Heart right ventricle (tissue), 16 donors: ENCODE data around the gene KIF17. TPM values are rescaled to one million over a fixed set of nuclear protein-coding genes. Genes with fewer than 3 reads are reported as not detected.

Experiments
- ATAC-seq, 8 donors: fragments of 200-7000 bp; cut with Tn5 transposase; one replicate each; pipeline ENCODE4 v1.9.1; 2020; ENCODE audit warnings: mild to moderate bottlenecking in 8 of 8, moderate library complexity in 8 of 8, moderate number of reproducible peaks in 1 of 8
- DNase-seq, 2 donors: peaks; one replicate each; pipeline ENCODE4 v3.0.0-alpha.2; 2020
- H3K27ac ChIP-seq, 10 donors: fragments of 200-600 bp; sonication (generic) in 2 of 10; one replicate each; pipeline versions ENCODE4 v1.5.0 to v1.8.0; 2020 to 2022; ENCODE audit warnings: mild to moderate bottlenecking in 3 of 10
- H3K27me3 ChIP-seq, 7 donors: fragments of 200-600 bp; one replicate each; pipeline ENCODE4 v1.8.0; 2021 to 2022; ENCODE audit warnings: mild to moderate bottlenecking in 2 of 7
- H3K36me3 ChIP-seq, 9 donors: fragments of 200-600 bp; sonication (generic) in 1 of 9; one replicate each; pipeline versions ENCODE4 v1.5.0 to v1.8.0; 2020 to 2022; ENCODE audit warnings: mild to moderate bottlenecking in 2 of 9
- H3K4me1 ChIP-seq, 9 donors: fragments of 200-600 bp; sonication (generic) in 1 of 9; one replicate each; pipeline versions ENCODE4 v1.5.0 to v1.8.0; 2020 to 2022; ENCODE audit warnings: mild to moderate bottlenecking in 4 of 9
- H3K4me3 ChIP-seq, 10 donors: fragments of 200-600 bp; sonication (generic) in 2 of 10; one replicate each; pipeline versions ENCODE4 v1.5.0 to v1.8.0; 2020 to 2022; ENCODE audit warnings: mild to moderate bottlenecking in 7 of 10, moderate library complexity in 2 of 10
- H3K9me3 ChIP-seq, 11 donors: fragments of 200-600 bp in 10 of 11; sonication (generic) in 2 of 11; one replicate each; pipeline versions ENCODE4 v1.5.0 to v1.8.0; 2013 to 2022; ENCODE audit warnings: mild to moderate bottlenecking in 2 of 11, control low read depth in 1 of 11, moderate library complexity in 1 of 11
- WGBS, 2 donors: extraction: QIAGEN DNeasy Blood & Tissue Kit; methylation state at CpG; one replicate each; pipeline ENCODE4 v1.1.7; 2013; ENCODE audit warnings: inconsistent platforms in 1 of 2; 5-methylcytosine and 5-hydroxymethylcytosine counted together
- intact Hi-C, 10 donors: fragments of 100-400 bp; cut with DNase I; formaldehyde crosslinking; loops; one replicate each; pipeline versions ENCODE4 v1.11.1 to v1.14.2; 2022
- polyA plus RNA-seq, 2 donors: library from polyadenylated mRNA; stranded (reverse); fragments of 200-250 nt; gene quantifications; one replicate each; pipeline ENCODE4 v1.2.3, GENCODE V29; 2013
- total RNA-seq, 10 donors: library from RNA; stranded (reverse); fragmentation: NEBNext Ultra II Directional in 3 of 10; extraction: Animal tissue kit (Norgen Biotek cat#: 25700) in 3 of 10; gene quantifications; one replicate each; pipeline versions ENCODE4 v1.2.1 to v1.2.4, GENCODE V29; 2021 to 2023
- TF ChIP-seq, protein P1 (sequence below), 9 donors: fragments of 200-600 bp; sonication (generic) in 2 of 9; IDR thresholded peaks; one replicate each; pipeline versions ENCODE4 v1.5.0 to v1.8.0; 2021 to 2022; ENCODE audit warnings: antibody characterized with exemption in 9 of 9, mild to moderate bottlenecking in 5 of 9, moderate library complexity in 1 of 9
- donor health status: Arrhythmogenic right ventricular cardiomyopathy.
- donor health status: ischemic (EF 13 %, LVEDD 7.1; RV severe dilation, severe dysfunction).
- donor health status: healthy with polysubstance abuse.
- donor health status: DM: no; HTN: yes; CAD: no.
- donor health status: DM: no; HTN: no; CAD: no.
- donor health status: ischemic (EF 25% LVEDD 6.9; RV normal size, moderate dysfunction).
- donor health status: ischemic (EF 25% LVEDD 5.7; RV mildly dilated, moderate dysfunction).
- donor health status: healthy.
- donor health status: DM: yes; HTN: yes; CAD: no.
- donor health status: Ischemic cardiomyopathy.
- donor health status: ischemic (EF 35%, LVEDD 5.7; RV mildly dilated, moderate dysfunction).
- donor health status: nonischemic (EF 11% LVEDD 7.7; RV severe dilation, severe dysfunction).
- donor health status: DM: yes; HTN: yes; CAD: no.
- donor health status: PGD.
- donor health status: ischemic (EF 29% LVEDD 5.4; RV normal size, mild dysfunction).
- donor health status: nonischemic (EF 23%, LVEDD 6.1; RV moderate dilation, normal function).

Gene KIF17
- total and polyA plus RNA-seq, 12 donors, result 2.7 to 7.5 (median 5.2) TPM

DNA sequence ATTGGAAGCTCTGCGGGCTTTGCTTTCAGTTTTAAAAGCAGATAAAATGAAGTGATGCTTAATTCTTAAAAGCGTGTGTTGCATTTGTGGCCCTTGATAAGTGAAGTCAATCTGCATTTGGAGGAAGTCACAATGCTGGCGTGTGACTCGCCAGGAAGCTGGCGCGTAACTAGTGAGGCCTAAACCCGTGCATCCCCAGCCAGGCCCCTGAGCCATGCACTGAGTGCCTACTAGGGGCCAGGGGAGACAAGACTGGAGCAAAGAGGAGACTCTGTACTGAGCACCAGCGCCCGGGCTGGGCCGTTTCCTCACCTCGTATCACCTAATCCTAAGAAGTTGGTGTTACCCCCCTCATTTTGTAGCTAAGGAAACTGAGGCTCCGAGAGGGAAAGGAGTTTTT lies 52.1 kb downstream of the KIF17 start:
- Histone ChIP-seq H3K4me1 (peaks cover 0 to 31% (median 15%) of the 10 kb centered on the region in 9 donors), H3K36me3 (peaks cover 0 to 16% (median 0%) of the 10 kb centered on the region in 9 donors), H3K27me3 (no peaks in the 10 kb centered on the region), H3K27ac (peak overlapping the region; percentile 48 to 85 (median 69)), H3K4me3 (peak overlapping the region in 2 of 10 donors; percentile 16 to 32), H3K9me3 (no peaks in the 10 kb centered on the region)
- 63 to 82% methylated on average over 12 of the region's 12 CpGs for WGBS, 2 donors
- TF ChIP-seq, protein P1, sequence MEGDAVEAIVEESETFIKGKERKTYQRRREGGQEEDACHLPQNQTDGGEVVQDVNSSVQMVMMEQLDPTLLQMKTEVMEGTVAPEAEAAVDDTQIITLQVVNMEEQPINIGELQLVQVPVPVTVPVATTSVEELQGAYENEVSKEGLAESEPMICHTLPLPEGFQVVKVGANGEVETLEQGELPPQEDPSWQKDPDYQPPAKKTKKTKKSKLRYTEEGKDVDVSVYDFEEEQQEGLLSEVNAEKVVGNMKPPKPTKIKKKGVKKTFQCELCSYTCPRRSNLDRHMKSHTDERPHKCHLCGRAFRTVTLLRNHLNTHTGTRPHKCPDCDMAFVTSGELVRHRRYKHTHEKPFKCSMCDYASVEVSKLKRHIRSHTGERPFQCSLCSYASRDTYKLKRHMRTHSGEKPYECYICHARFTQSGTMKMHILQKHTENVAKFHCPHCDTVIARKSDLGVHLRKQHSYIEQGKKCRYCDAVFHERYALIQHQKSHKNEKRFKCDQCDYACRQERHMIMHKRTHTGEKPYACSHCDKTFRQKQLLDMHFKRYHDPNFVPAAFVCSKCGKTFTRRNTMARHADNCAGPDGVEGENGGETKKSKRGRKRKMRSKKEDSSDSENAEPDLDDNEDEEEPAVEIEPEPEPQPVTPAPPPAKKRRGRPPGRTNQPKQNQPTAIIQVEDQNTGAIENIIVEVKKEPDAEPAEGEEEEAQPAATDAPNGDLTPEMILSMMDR (IDR thresholded peaks at IDR 0.05), result no peak
- intact Hi-C loops, result no loop called here
- ATAC-seq, result no peak
- DNase-seq, result no peak

DNA sequence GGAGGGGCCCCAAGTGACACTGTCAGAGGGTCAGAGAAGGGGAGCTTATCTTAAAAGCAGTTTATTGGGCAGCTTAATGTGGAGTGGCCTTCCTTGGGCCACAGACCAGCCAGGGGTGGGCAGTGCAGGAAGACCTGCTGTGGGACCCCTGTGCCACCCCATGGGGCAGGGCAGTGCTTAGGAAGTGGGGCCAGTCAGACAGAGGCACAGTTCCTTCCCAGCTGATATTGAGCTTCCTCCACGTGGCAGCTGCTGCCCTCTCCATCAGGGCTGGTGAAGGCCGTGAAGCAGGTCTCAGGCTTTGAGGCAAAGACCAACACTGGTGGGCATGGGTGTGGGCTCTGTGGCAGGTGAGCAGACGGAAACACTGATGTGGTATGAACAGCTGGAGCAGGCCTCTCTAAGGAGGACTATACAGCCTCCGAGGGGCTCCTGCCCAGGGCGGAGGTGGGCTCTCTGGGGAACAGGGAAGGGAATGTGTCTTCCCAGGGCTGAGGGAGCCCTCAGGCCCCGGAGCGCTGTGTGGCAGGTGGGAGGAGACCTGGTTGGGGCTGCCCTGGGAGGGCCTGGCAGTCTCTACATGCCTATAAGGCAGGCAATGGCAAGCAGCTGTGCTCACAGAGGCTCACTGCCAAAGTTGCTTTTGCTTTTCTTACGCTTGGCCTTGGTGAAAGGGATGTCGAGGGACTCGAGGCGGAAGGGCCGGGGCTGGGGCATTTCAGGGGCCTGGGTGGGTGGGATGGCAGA lies 53.7 kb downstream of the KIF17 start:
- TF ChIP-seq, protein P1 (IDR thresholded peaks at IDR 0.05), result no peak
- ATAC-seq (no peak), DNase-seq (no peak)
- Histone ChIP-seq H3K27ac (no peak overlapping the region), H3K9me3 (no peaks in the 10 kb centered on the region), H3K4me3 (no peak overlapping the region), H3K36me3 (peaks cover 0 to 20% (median 0%) of the 10 kb centered on the region in 9 donors), H3K4me1 (peaks cover 4 to 47% (median 29%) of the 10 kb centered on the region in 9 donors), H3K27me3 (no peaks in the 10 kb centered on the region)
- 77 to 83% methylated on average over 12 of the region's 12 CpGs for WGBS, 2 donors
- intact Hi-C loops, result no loop called here

DNA sequence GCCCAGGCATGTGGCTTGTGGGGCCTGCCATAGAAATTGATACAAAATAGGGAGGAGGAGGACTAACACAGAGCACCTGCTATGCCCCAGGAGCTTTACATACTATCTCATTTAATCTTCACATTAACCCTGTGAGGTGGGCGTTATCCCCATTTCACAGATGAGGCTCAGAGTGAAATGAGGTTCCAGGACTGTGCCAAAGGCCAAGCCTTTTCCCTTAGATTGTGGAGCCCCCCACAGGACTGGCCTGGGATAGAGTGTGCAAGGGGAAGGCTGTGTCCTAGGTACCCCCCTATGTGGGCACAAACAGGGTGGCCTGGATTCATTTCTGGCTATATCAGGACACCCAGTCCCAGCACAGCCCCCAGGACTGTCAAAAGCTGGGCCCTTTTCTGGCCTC lies 54.4 kb downstream of the KIF17 start:
- no peaks in the 10 kb centered on the region for H3K27me3 ChIP-seq
- ATAC-seq (no peak), DNase-seq (no peak)
- intact Hi-C loops, result no loop called here
- no peaks in the 10 kb centered on the region for H3K9me3 ChIP-seq
- H3K27ac ChIP-seq, result no peak overlapping the region
- WGBS, 2 donors, result 84 to 91% methylated on average over 1 of the region's 1 CpG
- TF ChIP-seq, protein P1 (IDR thresholded peaks at IDR 0.05), result no peak
- H3K4me3 ChIP-seq, result no peak overlapping the region
- peaks cover 4 to 54% (median 36%) of the 10 kb centered on the region in 9 donors for H3K4me1 ChIP-seq
- peaks cover 0 to 22% (median 0%) of the 10 kb centered on the region in 9 donors for H3K36me3 ChIP-seq

DNA sequence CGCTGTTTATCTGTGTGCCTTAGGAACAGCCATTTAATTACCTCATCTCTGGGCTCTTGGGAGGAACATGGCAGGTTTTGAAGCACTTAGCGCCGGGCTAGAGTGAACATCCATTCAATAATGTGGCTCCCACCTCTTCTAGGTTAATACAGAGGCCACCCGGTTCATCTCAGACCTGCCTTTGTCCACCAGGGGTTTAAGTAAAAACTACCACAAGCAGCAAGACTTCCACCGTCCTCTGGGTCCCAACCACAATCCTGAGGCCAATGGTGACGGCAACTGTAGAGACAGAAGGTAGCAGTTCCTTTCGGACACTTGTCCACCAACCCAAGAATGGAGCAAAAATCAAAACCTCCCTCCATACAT lies 55.7 kb downstream of the KIF17 start:
- intact Hi-C loops, result no loop called here
- DNase-seq (no peak), ATAC-seq (no peak)
- Histone ChIP-seq H3K4me3 (peak overlapping the region; percentile 56 to 97 (median 82)), H3K36me3 (peaks cover 0 to 35% (median 4%) of the 10 kb centered on the region in 9 donors), H3K9me3 (no peaks in the 10 kb centered on the region), H3K4me1 (peaks cover 4 to 65% (median 44%) of the 10 kb centered on the region in 9 donors), H3K27me3 (no peaks in the 10 kb centered on the region), H3K27ac (peak overlapping the region; percentile 70 to 94 (median 90))
- TF ChIP-seq, protein P1 (IDR thresholded peaks at IDR 0.05), result no peak
- WGBS, 2 donors, result 49 to 54% methylated on average over 7 of the region's 7 CpGs
